Psoas muscle (tissue), 8 donors: Measurements from ENCODE around the gene KRT35. TPM values are rescaled to one million over a fixed set of nuclear protein-coding genes. Genes with fewer than 3 reads are reported as not detected.
"Not testable (repeated sequence)": the region's sequence is repeated elsewhere in the genome, so short reads cannot be mapped to it uniquely, and the experiment has no call there.

ENCODE experiments used
- ATAC-seq, 4 donors: fragments of 200-7000 bp; cut with Tn5 transposase; one replicate each; pipeline ENCODE4 v1.9.1; 2020; ENCODE audit warnings: moderate library complexity in 3 of 4, mild to moderate bottlenecking in 2 of 4
- DNase-seq, 2 donors: peaks; one replicate each; pipeline ENCODE4 v3.0.0-alpha.2; 2020
- H3K27ac ChIP-seq: fragments of 200-600 bp; one replicate; pipeline ENCODE4 v1.8.0; 2022
- H3K27me3 ChIP-seq, 3 donors: fragments of 200-600 bp in 1 of 3; one replicate each; pipeline versions ENCODE4 v1.6.1 to v1.8.0; 2013 to 2022; ENCODE audit warnings: low read length in 2 of 3, mild to moderate bottlenecking in 2 of 3, moderate library complexity in 1 of 3; ENCODE audit not compliant: insufficient read depth in 3 of 3
- H3K36me3 ChIP-seq, 2 donors: fragments of 200-600 bp in 1 of 2; one replicate each; pipeline versions ENCODE4 v1.6.1 to v1.8.0; 2013 to 2022; ENCODE audit warnings: low read depth in 1 of 2, mild to moderate bottlenecking in 1 of 2, moderate library complexity in 1 of 2; ENCODE audit not compliant: insufficient read depth in 1 of 2
- H3K4me1 ChIP-seq: fragments of 200-600 bp; one replicate; pipeline ENCODE4 v1.8.0; 2022
- H3K4me3 ChIP-seq: fragments of 200-600 bp; one replicate; pipeline ENCODE4 v1.8.0; 2022; ENCODE audit warnings: mild to moderate bottlenecking
- H3K9me3 ChIP-seq: fragments of 200-600 bp; one replicate; pipeline ENCODE4 v1.8.0; 2022
- CTCF ChIP-seq: fragments of 200-600 bp; IDR thresholded peaks from one replicate; pipeline ENCODE4 v1.8.0; 2022; ENCODE audit warnings: antibody characterized with exemption
- WGBS, 3 donors: extraction: QIAGEN DNeasy Blood & Tissue Kit; methylation state at CpG; one replicate each; pipeline versions ENCODE4 v1.1.6 to v1.1.7; 2013; 5-methylcytosine and 5-hydroxymethylcytosine counted together
- intact Hi-C, 2 donors: fragments of 100-400 bp; cut with DNase I; formaldehyde crosslinking; loops; one replicate each; pipeline versions ENCODE4 v1.11.0 to v1.14.2; 2022
- polyA plus RNA-seq, 3 donors: library from polyadenylated mRNA; stranded (reverse); fragments of 200-250 nt; gene quantifications; one replicate each; pipeline ENCODE4 v1.2.3, GENCODE V29; 2013
- total RNA-seq, 4 donors: library from RNA; stranded (reverse); fragmentation: NEBNext Ultra II Directional in 2 of 4; extraction: Animal tissue kit (Norgen Biotek cat#: 25700) in 2 of 4; gene quantifications; one replicate each; pipeline versions ENCODE4 v1.2.1 to v1.2.4, GENCODE V29; 2021 to 2023
- donor health status: healthy with polysubstance abuse.
- donor health status: DM: no; HTN: no; CAD: no; lungs with moderate emphysema.
- donor health status: Bipolar disorder and iron deficiency.
- donor health status: healthy.
- donor health status: DM: yes; HTN: yes; CAD: no.
- donor health status: DM: no; HTN: no; CAD: no.
- donor health status: DM: no; HTN: no; CAD: no.
- donor health status: DM: yes; HTN: yes; CAD: no.

Gene KRT35
- total and polyA plus RNA-seq, 7 donors, result not detected

GRCh38 chr17:41433586-41433985, 47.4 kb downstream of the KRT35 start:
- 55 to 58% (median 58%) methylated on average over 4 of the region's 4 CpGs for WGBS, 3 donors
- no peak for TF ChIP-seq CTCF
- no peak for DNase-seq
- peaks cover 2 to 3% (median 2%) of the 10 kb centered on the region in 3 donors for H3K27me3 ChIP-seq
- H3K9me3 ChIP-seq, result no peaks in the 10 kb centered on the region
- no peak overlapping the region for H3K27ac ChIP-seq
- ATAC-seq, result no peak
- H3K36me3 ChIP-seq, result no peaks in the 10 kb centered on the region
- no peak overlapping the region for H3K4me3 ChIP-seq
- intact Hi-C loops, result no loop called here
- no peaks in the 10 kb centered on the region for H3K4me1 ChIP-seq

GRCh38 chr17:41430376-41430775, 50.6 kb downstream of the KRT35 start:
- ATAC-seq, H3K4me3 ChIP-seq, H3K27me3 ChIP-seq, DNase-seq, H3K4me1 ChIP-seq, intact Hi-C loops, H3K27ac ChIP-seq, H3K36me3 ChIP-seq, H3K9me3 ChIP-seq: not testable (repeated sequence)
- 79 to 83% (median 80%) methylated on average over 9 of the region's 9 CpGs for WGBS, 3 donors

GRCh38 chr17:41429667-41430066, 51.3 kb downstream of the KRT35 start:
- no peak for TF ChIP-seq CTCF

GRCh38 chr17:41428591-41429291, 52.2 kb downstream of the KRT35 start:
- H3K4me1 ChIP-seq, result no peaks in the 10 kb centered on the region
- no peaks in the 10 kb centered on the region for H3K36me3 ChIP-seq
- H3K27ac ChIP-seq, result no peak overlapping the region
- intact Hi-C loops, result no loop called here
- no peak overlapping the region for H3K4me3 ChIP-seq
- no peaks in the 10 kb centered on the region for H3K9me3 ChIP-seq
- peaks cover 0 to 3% (median 2%) of the 10 kb centered on the region in 3 donors for H3K27me3 ChIP-seq
- TF ChIP-seq CTCF, result no peak
- DNase-seq (no peak), ATAC-seq (no peak)
- WGBS, 3 donors, result 44 to 56% (median 44%) methylated on average over 4 of the region's 4 CpGs

More at GRCh38 chr17:41429667-41430066, 51.3 kb downstream of the KRT35 start:
- H3K4me3 ChIP-seq, result no peak overlapping the region
- peaks cover 0 to 3% (median 2%) of the 10 kb centered on the region in 3 donors for H3K27me3 ChIP-seq
- no peaks in the 10 kb centered on the region for H3K4me1 ChIP-seq
- no peak for DNase-seq
- ATAC-seq, result no peak
- no peaks in the 10 kb centered on the region for H3K9me3 ChIP-seq
- 64 to 72% (median 65%) methylated on average over 7 of the region's 7 CpGs for WGBS, 3 donors
- no peak overlapping the region for H3K27ac ChIP-seq
- H3K36me3 ChIP-seq, result no peaks in the 10 kb centered on the region
- intact Hi-C loops, result no loop called here

Other genes with a start within 250 kb of the KRT35 start
- not detected for gene KRTAP9-3, start 248.7 kb downstream of the KRT35 start, total RNA-seq
- gene KRTAP9-3, start 248.7 kb downstream of the KRT35 start, polyA plus RNA-seq, result not detected
- not detected for gene KRTAP9-8, start 243.2 kb downstream of the KRT35 start, total RNA-seq
- gene KRTAP9-8, start 243.2 kb downstream of the KRT35 start, polyA plus RNA-seq, result not detected
- gene KRTAP9-4, start 231.5 kb downstream of the KRT35 start, total RNA-seq, result not detected
- not detected for gene KRTAP9-4, start 231.5 kb downstream of the KRT35 start, polyA plus RNA-seq
- gene KRTAP9-9, start 225.8 kb downstream of the KRT35 start, total RNA-seq, result not detected
- not detected for gene KRTAP9-9, start 225.8 kb downstream of the KRT35 start, polyA plus RNA-seq
- gene KRTAP9-6, start 215.8 kb downstream of the KRT35 start, total RNA-seq, result not detected
- not detected for gene KRTAP9-6, start 215.8 kb downstream of the KRT35 start, polyA plus RNA-seq
- not detected for gene KRTAP9-7, start 205.5 kb downstream of the KRT35 start, total RNA-seq
- gene KRTAP9-7, start 205.5 kb downstream of the KRT35 start, polyA plus RNA-seq, result not detected
- not detected for gene KRTAP29-1, start 178.3 kb downstream of the KRT35 start, total RNA-seq
- not detected for gene KRTAP29-1, start 178.3 kb downstream of the KRT35 start, polyA plus RNA-seq
- not detected for gene KRTAP16-1, start 171.8 kb downstream of the KRT35 start, total RNA-seq
- not detected for gene KRTAP16-1, start 171.8 kb downstream of the KRT35 start, polyA plus RNA-seq
- gene KRTAP17-1, start 165.4 kb downstream of the KRT35 start, total RNA-seq, result not detected
- gene KRTAP17-1, start 165.4 kb downstream of the KRT35 start, polyA plus RNA-seq, result not detected
- not detected for gene KRT33A, start 130.3 kb downstream of the KRT35 start, total RNA-seq
- not detected for gene KRT33A, start 130.3 kb downstream of the KRT35 start, polyA plus RNA-seq
- gene KRT33B, start 111.3 kb downstream of the KRT35 start, total RNA-seq, result not detected
- not detected for gene KRT33B, start 111.3 kb downstream of the KRT35 start, polyA plus RNA-seq
- gene KRT34, start 98.8 kb downstream of the KRT35 start, total RNA-seq, result not detected
- not detected for gene KRT34, start 98.8 kb downstream of the KRT35 start, polyA plus RNA-seq
- gene KRT31, start 83.5 kb downstream of the KRT35 start, total RNA-seq, result 1 to 10 TPM in 2 of 4 donors, under 1 TPM in 2; 0.38 to 4.6 (median 2.7) TPM
- 1 to 10 TPM in 1 of 3 donors, under 1 TPM in 2; 0.18 to 2.8 (median 0.23) TPM for gene KRT31, start 83.5 kb downstream of the KRT35 start, polyA plus RNA-seq
- not detected for gene KRT37, start 56.6 kb downstream of the KRT35 start, total RNA-seq
- not detected for gene KRT37, start 56.6 kb downstream of the KRT35 start, polyA plus RNA-seq
- gene KRT38, start 40.2 kb downstream of the KRT35 start, total RNA-seq, result not detected
- gene KRT38, start 40.2 kb downstream of the KRT35 start, polyA plus RNA-seq, result under 1 TPM in 1 of 3 donors, not detected in 2; 0.03 TPM
- under 1 TPM in 1 of 4 donors, not detected in 3; 0.15 TPM for gene KRT32, start 13.8 kb downstream of the KRT35 start, total RNA-seq
- under 1 TPM in 2 of 3 donors, not detected in 1; 0.12 to 0.31 TPM for gene KRT32, start 13.8 kb downstream of the KRT35 start, polyA plus RNA-seq
- not detected for gene KRT36, start 8.8 kb upstream of the KRT35 start, total RNA-seq
- gene KRT36, start 8.8 kb upstream of the KRT35 start, polyA plus RNA-seq, result under 1 TPM in 1 of 3 donors, not detected in 2; 0.04 TPM
- gene KRT13, start 24.5 kb upstream of the KRT35 start, total RNA-seq, result 1 to 10 TPM in 2 of 4 donors, not detected in 2; 1.3 to 2.7 TPM
- gene KRT13, start 24.5 kb upstream of the KRT35 start, polyA plus RNA-seq, result 1 to 10 TPM in 2 of 3 donors, under 1 TPM in 1; 0.13 to 3.3 (median 2.8) TPM
- gene KRT15, start 37.7 kb upstream of the KRT35 start, total RNA-seq, result under 1 TPM in 1 of 4 donors, not detected in 3; 0.11 TPM
- under 1 TPM; 0.08 to 0.56 (median 0.26) TPM for gene KRT15, start 37.7 kb upstream of the KRT35 start, polyA plus RNA-seq
- gene KRT19, start 47.2 kb upstream of the KRT35 start, total RNA-seq, result 1 to 10 TPM in 2 of 4 donors, under 1 TPM in 2; 0.32 to 1.7 (median 0.73) TPM
- gene KRT19, start 47.2 kb upstream of the KRT35 start, polyA plus RNA-seq, result 1 to 10 TPM; 1.1 to 2.1 (median 1.2) TPM
- gene KRT9, start 90.9 kb upstream of the KRT35 start, total RNA-seq, result not detected
- under 1 TPM in 1 of 3 donors, not detected in 2; 0.01 TPM for gene KRT9, start 90.9 kb upstream of the KRT35 start, polyA plus RNA-seq
- under 1 TPM in 2 of 4 donors, not detected in 2; 0.32 to 0.54 TPM for gene KRT14, start 105.7 kb upstream of the KRT35 start, total RNA-seq
- gene KRT14, start 105.7 kb upstream of the KRT35 start, polyA plus RNA-seq, result under 1 TPM; 0.03 to 0.17 (median 0.10) TPM
- gene KRT16, start 131.6 kb upstream of the KRT35 start, total RNA-seq, result under 1 TPM in 2 of 4 donors, not detected in 2; 0.21 to 0.26 TPM
- gene KRT16, start 131.6 kb upstream of the KRT35 start, polyA plus RNA-seq, result under 1 TPM in 2 of 3 donors, not detected in 1; 0.07 to 0.09 TPM
- not detected for gene KRT17, start 143.4 kb upstream of the KRT35 start, total RNA-seq
- under 1 TPM; 0.10 to 0.38 (median 0.20) TPM for gene KRT17, start 143.4 kb upstream of the KRT35 start, polyA plus RNA-seq
- gene EIF1, start 207.7 kb upstream of the KRT35 start, total RNA-seq, result 1,000 to 10,000 TPM; 1,399 to 2,094 (median 1,752) TPM
- gene EIF1, start 207.7 kb upstream of the KRT35 start, polyA plus RNA-seq, result 1,000 to 10,000 TPM; 1,437 to 2,724 (median 2,114) TPM
- not detected for gene GAST, start 231.2 kb upstream of the KRT35 start, total RNA-seq
- not detected for gene GAST, start 231.2 kb upstream of the KRT35 start, polyA plus RNA-seq